Stimulated activated CD8-positive, alpha-beta memory T cell treated with anti-CD3 and anti-CD28 coated beads, Interleukin-15, amount 100 ng/mL, for 1 hour (primary cell): ENCODE results near the gene PRKRA.
A peak's percentile ranks its signal among the peaks of the same experiment; 100 is the strongest.
"Not testable (repeated sequence)": the region's sequence is repeated elsewhere in the genome, so short reads cannot be mapped to it uniquely, and the experiment has no call there.

Experiments used
- DNase-seq: peaks from one replicate; pipeline ENCODE4 v3.0.0-alpha.2; 2020; ENCODE audit warnings: low read depth

Gene PRKRA

GRCh38 chr2:178450774-178451525, at the start of gene PRKRA, which contains the start of gene PJVK:
Gene PRKRA, minus strand, starts transcription at chr2:178451175. Its CDS starts 145 bp downstream, at chr2:178451030.
Gene PJVK, plus strand, starts transcription at chr2:178451378. Its CDS starts 2,032 bp downstream, at chr2:178453410.
- peak; percentile 87 for DNase-seq

- DNase-seq = no peak
Measured at GRCh38 chr2:178499640-178500039, 48.7 kb upstream of the PRKRA start.

GRCh38 chr2:178498137-178498536, 47.2 kb upstream of the PRKRA start:
- DNase-seq = no peak

- no peak for DNase-seq
Measured at GRCh38 chr2:178496049-178496448, 45.1 kb upstream of the PRKRA start.

- no peak for DNase-seq
Measured at GRCh38 chr2:178491612-178492011, 40.6 kb upstream of the PRKRA start.

- no peak for DNase-seq
Measured at GRCh38 chr2:178485356-178485755, 34.4 kb upstream of the PRKRA start.

- no peak for DNase-seq
Measured at GRCh38 chr2:178484245-178485041, 33.5 kb upstream of the PRKRA start.

- no peak for DNase-seq
Measured at GRCh38 chr2:178482437-178482836, 31.5 kb upstream of the PRKRA start.

GRCh38 chr2:178480227-178481181, 29.5 kb upstream of the PRKRA start, which contains the start of gene PLEKHA3:
Gene PLEKHA3, plus strand, starts transcription at chr2:178480457. Its CDS starts 413 bp downstream, at chr2:178480870.
- peak; percentile 35 for DNase-seq

GRCh38 chr2:178479758-178480226, 28.8 kb upstream of the PRKRA start:
- DNase-seq = no peak

- DNase-seq = no peak
Measured at GRCh38 chr2:178479275-178479616, 28.3 kb upstream of the PRKRA start.

- DNase-seq = peak; percentile 65
Measured at GRCh38 chr2:178478439-178479274, 27.7 kb upstream of the PRKRA start, which contains the start of gene FKBP7. Gene FKBP7, minus strand, starts transcription at chr2:178478600. Its CDS starts 101 bp downstream, at chr2:178478499.

- no peak for DNase-seq
Measured at GRCh38 chr2:178478130-178478438, 27.1 kb upstream of the PRKRA start.

- DNase-seq = no peak
Measured at GRCh38 chr2:178477443-178478129, 26.6 kb upstream of the PRKRA start.

- no peak for DNase-seq
Measured at GRCh38 chr2:178476477-178476876, 25.5 kb upstream of the PRKRA start.

GRCh38 chr2:178474560-178474959, 23.6 kb upstream of the PRKRA start:
- DNase-seq = no peak

GRCh38 chr2:178473931-178474330, 23.0 kb upstream of the PRKRA start:
- no peak for DNase-seq

- no peak for DNase-seq
Measured at GRCh38 chr2:178473373-178473772, 22.4 kb upstream of the PRKRA start.

- not testable (repeated sequence) for DNase-seq
Measured at GRCh38 chr2:178471313-178471712, 20.3 kb upstream of the PRKRA start.

GRCh38 chr2:178469219-178469849, 18.4 kb upstream of the PRKRA start:
- DNase-seq = no peak
